ENCODE data around the gene FAM120B.

The FAM120B gene

DNA sequence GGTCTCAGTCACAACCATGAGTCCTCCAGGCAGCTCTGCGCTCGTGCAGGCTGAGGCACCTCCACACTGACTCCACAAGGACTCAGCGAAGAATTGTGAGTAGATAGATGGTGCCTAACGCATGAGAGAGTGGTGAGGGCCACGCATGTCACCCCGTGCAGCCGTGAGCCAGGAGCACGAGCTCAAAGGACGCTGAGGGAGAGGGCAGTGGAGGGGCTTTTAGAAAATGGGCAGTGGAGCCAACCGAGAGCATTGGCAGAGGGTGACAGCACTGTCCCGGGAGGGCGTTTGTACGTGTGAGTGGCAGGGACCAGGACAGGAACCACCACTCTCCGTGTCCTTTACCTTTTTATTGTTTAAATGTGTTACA lies 141.0 kb downstream of the FAM120B start:
- Histone ChIP-seq H3K9me3 (no peaks in the 10 kb centered on the region), H3K4me1 (ENCODE audit: control insufficient read depth in 1 of 2, insufficient read depth in 1 of 2, low read depth in 1 of 2, low read length in 1 of 2) (no peaks in the 10 kb centered on the region), H3K27me3 (no peaks in the 10 kb centered on the region), H3K36me3 (no peaks in the 10 kb centered on the region), H3K4me3 (ENCODE audit: low read depth in 1 of 2, low read length in 1 of 2) (no peak overlapping the region), H3K27ac (no peak overlapping the region)
- no peak for TF ChIP-seq CTCF (IDR thresholded peaks at IDR 0.05)

- Histone ChIP-seq H3K4me1 (ENCODE audit: control insufficient read depth in 1 of 2, insufficient read depth in 1 of 2, low read depth in 1 of 2, low read length in 1 of 2) (no peaks in the 10 kb centered on the region), H3K36me3 (no peaks in the 10 kb centered on the region), H3K9me3 (no peaks in the 10 kb centered on the region), H3K27me3 (no peaks in the 10 kb centered on the region), H3K27ac (no peak overlapping the region), H3K4me3 (ENCODE audit: low read depth in 1 of 2, low read length in 1 of 2) (no peak overlapping the region)
- no peak for TF ChIP-seq CTCF (IDR thresholded peaks at IDR 0.05)
Observed at GRCh38 chr6:170448317-170448716, 141.8 kb downstream of the FAM120B start.

- Histone ChIP-seq H3K9me3 (no peaks in the 10 kb centered on the region), H3K27ac (no peak overlapping the region), H3K4me3 (ENCODE audit: low read depth in 1 of 2, low read length in 1 of 2) (no peak overlapping the region), H3K36me3 (no peaks in the 10 kb centered on the region), H3K27me3 (no peaks in the 10 kb centered on the region), H3K4me1 (ENCODE audit: control insufficient read depth in 1 of 2, insufficient read depth in 1 of 2, low read depth in 1 of 2, low read length in 1 of 2) (no peaks in the 10 kb centered on the region)
- no peak for TF ChIP-seq CTCF (IDR thresholded peaks at IDR 0.05)
Observed at GRCh38 chr6:170448751-170449630, 142.4 kb downstream of the FAM120B start.

- no peaks in the 10 kb centered on the region for H3K27me3 ChIP-seq
- no peak overlapping the region for H3K4me3 ChIP-seq (ENCODE audit: low read depth in 1 of 2, low read length in 1 of 2)
- H3K9me3 ChIP-seq, result no peaks in the 10 kb centered on the region
- H3K27ac ChIP-seq, result no peak overlapping the region
- no peak for TF ChIP-seq CTCF (IDR thresholded peaks at IDR 0.05)
- no peaks in the 10 kb centered on the region for H3K4me1 ChIP-seq (ENCODE audit: control insufficient read depth in 1 of 2, insufficient read depth in 1 of 2, low read depth in 1 of 2, low read length in 1 of 2)
- no peaks in the 10 kb centered on the region for H3K36me3 ChIP-seq
Observed at GRCh38 chr6:170449835-170450753, 143.5 kb downstream of the FAM120B start.

DNA sequence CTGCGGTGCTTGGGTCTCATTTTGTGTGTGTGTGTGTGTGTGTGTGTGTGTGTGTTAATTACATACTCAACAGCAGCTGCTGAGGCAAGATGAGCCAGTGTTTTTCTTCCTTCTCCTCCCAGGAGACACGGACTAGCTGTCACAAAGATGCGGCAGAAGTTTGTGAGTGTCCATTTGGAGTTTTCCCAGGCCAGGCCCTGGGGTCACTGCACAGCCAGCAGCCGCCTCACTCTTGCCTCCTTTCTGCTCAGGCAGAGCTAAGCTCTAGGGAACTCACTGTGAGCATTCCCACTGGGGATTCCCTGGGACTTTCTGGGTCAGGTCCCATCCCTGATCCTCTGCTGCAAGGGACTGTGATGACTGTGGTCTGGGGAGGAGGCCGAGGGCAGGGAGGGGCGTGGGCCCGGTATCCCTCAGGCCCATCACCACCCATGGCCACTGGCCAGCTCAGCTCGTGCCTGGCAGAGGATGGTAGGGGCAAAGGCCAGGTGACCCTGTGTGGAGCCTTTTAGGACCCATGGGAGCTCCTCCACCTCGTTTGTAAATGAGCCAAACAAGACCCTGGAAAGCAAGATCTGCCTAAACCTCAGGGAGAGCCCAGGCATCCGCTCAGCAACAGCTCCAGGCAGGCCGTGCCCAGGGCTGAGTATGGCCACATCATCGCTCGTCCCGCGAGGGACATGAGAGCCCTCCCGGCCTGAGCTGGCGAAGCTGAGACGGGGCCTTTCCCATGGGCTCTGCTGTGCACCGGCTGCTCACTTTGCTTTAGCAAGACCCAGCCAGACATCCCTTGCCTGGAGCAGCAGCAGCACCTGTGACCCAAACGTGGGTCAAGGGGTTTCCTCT lies 144.6 kb downstream of the FAM120B start:
- no peak for TF ChIP-seq CTCF (IDR thresholded peaks at IDR 0.05)
- Histone ChIP-seq H3K4me3 (ENCODE audit: low read depth in 1 of 2, low read length in 1 of 2) (no peak overlapping the region), H3K36me3 (no peaks in the 10 kb centered on the region), H3K4me1 (ENCODE audit: control insufficient read depth in 1 of 2, insufficient read depth in 1 of 2, low read depth in 1 of 2, low read length in 1 of 2) (no peaks in the 10 kb centered on the region), H3K27ac (no peak overlapping the region), H3K27me3 (no peaks in the 10 kb centered on the region), H3K9me3 (no peaks in the 10 kb centered on the region)

All from neutrophil (primary cell).